ENCODE data around the gene PITHD1.

DNA sequence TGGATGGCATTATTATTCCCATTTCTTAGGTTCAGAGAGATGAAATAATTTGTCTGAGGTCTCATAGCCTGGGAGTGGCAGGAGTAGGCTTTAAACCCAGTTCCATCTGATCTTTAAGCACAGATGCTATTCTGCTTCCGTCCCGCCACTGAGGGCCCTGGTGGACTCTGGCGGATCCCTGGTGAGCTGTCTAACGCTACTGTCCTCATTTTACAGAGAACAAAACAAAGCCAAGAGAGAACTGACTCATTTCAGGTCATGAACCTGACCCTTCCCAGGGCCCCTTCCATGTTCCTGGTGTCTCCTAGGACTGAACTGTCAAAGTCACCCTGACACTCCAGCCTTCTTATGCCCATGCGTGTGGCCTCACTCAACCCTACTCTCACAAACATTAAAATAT lies 25.5 kb downstream of the PITHD1 start:
- no peak for TF ChIP-seq EP300 (IDR thresholded peaks at IDR 0.05)
- TF ChIP-seq RAD21 (conservative IDR thresholded peaks at IDR 0.05 in 1 of 2, IDR thresholded peaks at IDR 0.05 in 1 of 2): no peak
- no peak for TF ChIP-seq POLR2A (IDR thresholded peaks at IDR 0.05; ENCODE audit: low read length)
